ENCODE measurements around the gene FBXO24.

The FBXO24 gene

DNA sequence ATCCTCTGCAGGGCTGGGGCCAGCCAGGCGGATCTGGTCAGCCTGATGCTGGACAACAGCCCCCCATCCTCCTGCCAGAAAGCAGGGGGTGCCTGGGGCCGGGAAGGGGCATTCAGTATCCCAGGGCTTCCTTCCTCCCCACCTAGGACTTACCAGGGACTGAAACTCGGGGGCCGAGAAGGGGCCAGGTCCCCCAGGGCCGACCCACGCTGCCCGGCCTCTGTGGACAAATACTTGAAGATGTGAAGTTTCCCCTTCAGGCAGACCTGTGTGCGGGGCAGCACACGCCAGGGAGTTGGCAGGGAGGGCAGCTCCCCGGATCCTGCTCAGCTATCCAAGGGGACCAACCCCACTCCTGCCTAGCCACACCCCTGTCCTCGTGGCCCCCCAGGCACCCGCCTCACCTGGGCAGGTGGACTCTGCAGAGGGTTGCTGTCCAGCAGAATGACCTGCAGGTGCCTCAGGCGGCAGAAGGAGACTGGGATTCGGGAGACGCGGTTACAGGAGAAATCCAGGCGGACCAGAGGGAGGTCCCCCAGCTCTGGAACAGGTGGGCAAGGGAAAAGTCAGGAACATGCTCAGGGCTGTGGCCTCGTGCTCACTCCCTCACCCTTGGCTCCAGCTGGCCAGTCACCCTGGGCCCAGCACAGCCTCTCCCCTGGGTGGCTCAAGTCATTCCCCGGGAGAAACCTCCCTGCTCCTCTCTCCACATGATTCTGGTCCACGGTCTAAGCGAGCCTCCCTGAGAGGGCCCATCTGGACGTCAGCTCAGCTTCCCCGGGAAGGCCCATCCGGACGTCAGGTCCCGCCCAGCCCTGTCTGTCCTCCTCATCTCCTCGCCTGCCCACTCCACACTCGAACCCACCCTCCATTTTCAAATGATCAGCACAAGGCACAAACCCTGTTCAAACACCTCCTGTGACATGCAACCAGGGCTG, 7.6 kb upstream of the FBXO24 start:
- H3K4me3 ChIP-seq (ENCODE audit: control insufficient read depth, low read depth, low read length), result no peak overlapping the region
- DNase-seq (ENCODE audit: low read depth), result no peak
- TF ChIP-seq, protein P1, sequence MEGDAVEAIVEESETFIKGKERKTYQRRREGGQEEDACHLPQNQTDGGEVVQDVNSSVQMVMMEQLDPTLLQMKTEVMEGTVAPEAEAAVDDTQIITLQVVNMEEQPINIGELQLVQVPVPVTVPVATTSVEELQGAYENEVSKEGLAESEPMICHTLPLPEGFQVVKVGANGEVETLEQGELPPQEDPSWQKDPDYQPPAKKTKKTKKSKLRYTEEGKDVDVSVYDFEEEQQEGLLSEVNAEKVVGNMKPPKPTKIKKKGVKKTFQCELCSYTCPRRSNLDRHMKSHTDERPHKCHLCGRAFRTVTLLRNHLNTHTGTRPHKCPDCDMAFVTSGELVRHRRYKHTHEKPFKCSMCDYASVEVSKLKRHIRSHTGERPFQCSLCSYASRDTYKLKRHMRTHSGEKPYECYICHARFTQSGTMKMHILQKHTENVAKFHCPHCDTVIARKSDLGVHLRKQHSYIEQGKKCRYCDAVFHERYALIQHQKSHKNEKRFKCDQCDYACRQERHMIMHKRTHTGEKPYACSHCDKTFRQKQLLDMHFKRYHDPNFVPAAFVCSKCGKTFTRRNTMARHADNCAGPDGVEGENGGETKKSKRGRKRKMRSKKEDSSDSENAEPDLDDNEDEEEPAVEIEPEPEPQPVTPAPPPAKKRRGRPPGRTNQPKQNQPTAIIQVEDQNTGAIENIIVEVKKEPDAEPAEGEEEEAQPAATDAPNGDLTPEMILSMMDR (IDR thresholded peaks at IDR 0.05; ENCODE audit: control insufficient read depth, insufficient read depth, low read depth, low read length, missing control alignments), result no peak

DNA sequence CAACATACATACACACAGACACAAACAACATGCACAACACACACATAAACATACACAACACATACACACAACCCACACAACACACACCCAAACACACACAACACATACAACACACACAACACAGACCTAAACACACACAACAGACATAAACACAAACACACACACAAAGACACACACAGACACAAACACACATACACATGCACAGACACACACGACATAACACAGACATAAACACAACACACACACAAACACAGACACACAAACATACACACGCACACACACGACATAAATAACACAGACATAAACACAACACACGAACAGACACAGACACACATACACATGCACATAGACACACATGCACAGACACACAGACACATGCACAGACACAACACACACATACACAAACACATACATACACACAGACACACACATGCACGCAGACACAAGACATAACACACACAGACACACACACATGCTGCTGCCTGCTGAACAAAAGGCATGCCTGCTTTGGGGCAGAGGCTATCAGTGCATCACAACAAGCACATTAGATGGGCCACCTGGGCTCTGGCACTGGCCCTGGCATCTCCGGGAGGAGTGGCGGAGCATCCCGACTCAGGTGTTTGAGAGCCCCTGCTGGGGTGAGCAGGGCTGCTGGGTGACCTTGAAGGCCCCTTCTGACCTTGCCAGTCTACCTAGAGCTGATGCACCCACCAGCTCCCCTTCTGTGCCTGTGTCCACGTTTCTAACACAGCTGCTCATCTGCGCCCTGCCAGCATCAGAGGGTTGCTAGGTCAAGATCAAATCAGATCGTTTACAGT, 5.5 kb upstream of the FBXO24 start:
- TF ChIP-seq, protein P1 (IDR thresholded peaks at IDR 0.05; ENCODE audit: control insufficient read depth, insufficient read depth, low read depth, low read length, missing control alignments), result no peak
- no peak overlapping the region for H3K4me3 ChIP-seq (ENCODE audit: control insufficient read depth, low read depth, low read length)
- DNase-seq (ENCODE audit: low read depth), result no peak

- DNase-seq (ENCODE audit: low read depth), result no peak
- TF ChIP-seq, protein P1 (IDR thresholded peaks at IDR 0.05; ENCODE audit: control insufficient read depth, insufficient read depth, low read depth, low read length, missing control alignments), result no peak
- H3K4me3 ChIP-seq (ENCODE audit: control insufficient read depth, low read depth, low read length), result no peak overlapping the region
Measured at GRCh38 chr7:100582041-100582579, 4.0 kb upstream of the FBXO24 start.

GRCh38 chr7:100582650-100583049, 3.5 kb upstream of the FBXO24 start:
- TF ChIP-seq, protein P1 (IDR thresholded peaks at IDR 0.05; ENCODE audit: control insufficient read depth, insufficient read depth, low read depth, low read length, missing control alignments), result no peak
- DNase-seq (ENCODE audit: low read depth), result no peak
- H3K4me3 ChIP-seq (ENCODE audit: control insufficient read depth, low read depth, low read length), result no peak overlapping the region

DNA sequence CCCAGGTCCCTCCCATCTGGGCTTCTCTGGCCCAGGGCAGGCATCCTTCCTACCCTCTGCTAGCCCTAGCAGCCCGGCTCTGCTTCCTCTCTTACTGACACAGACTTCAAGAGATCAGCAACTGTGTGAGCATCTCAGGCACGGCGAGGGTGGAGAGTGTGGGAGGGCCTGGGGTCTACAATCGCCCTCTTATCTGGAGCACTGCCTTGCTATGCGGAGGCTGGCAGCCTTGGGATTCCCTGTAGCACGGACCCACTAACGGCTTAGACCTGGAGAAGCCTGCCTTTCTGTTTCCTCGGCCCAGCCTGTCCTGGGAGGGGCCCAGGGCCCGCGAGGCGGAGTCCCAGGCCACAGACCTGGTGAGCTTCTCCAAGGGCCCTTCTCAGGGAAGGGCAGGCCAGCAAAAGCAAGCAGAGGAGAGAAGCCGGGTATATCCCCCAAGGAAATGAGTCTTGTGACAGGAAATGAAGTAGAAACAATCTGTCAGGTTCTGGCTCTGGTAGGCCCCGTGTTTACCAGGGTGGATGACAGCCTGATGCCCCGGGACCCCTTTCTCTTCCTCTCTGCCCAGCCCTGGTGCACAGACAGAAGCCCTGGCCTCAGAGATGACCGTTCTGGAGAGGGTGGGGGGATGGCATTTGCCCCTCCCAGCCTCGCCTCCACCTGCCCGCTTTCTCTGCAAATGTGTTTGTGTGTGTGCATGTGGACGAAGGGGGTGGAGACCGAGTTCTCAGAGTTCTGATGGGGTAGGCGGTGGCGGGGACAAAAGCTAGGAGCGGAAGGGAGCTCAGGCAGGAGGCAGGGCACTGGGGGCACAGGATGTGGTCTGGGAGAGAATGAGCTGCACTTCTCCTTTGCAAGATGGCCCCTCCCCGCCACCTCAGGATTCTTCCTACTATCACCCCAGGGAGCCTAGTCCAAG, 2.7 kb upstream of the FBXO24 start:
- no peak for DNase-seq (ENCODE audit: low read depth)
- TF ChIP-seq, protein P1 (IDR thresholded peaks at IDR 0.05; ENCODE audit: control insufficient read depth, insufficient read depth, low read depth, low read length, missing control alignments), result no peak
- no peak overlapping the region for H3K4me3 ChIP-seq (ENCODE audit: control insufficient read depth, low read depth, low read length)

All from AG09309 (cell line).